H1 (cell line): Measurements from ENCODE around the gene LAYN. TPM values are rescaled to one million over a fixed set of nuclear protein-coding genes. Genes with fewer than 3 reads are reported as not detected.

ENCODE experiments used
- EZH2 ChIP-seq: fragments of 200-600 bp; sonication (generic); IDR thresholded peaks from 2 replicates; pipeline ENCODE4 v1.7.1; 2012; ENCODE audit warnings: low read depth, mild to moderate bottlenecking, moderate library complexity, low read length, inconsistent platforms; ENCODE audit not compliant: severe bottlenecking
- HDAC2 ChIP-seq, 2 experiments: fragments of 300-600 bp in 1 of 2; sonication (generic) in 1 of 2; IDR thresholded peaks; 2 replicates each; pipeline ENCODE4 v1.6.1; 2011 to 2012; ENCODE audit warnings: low read depth in 2 of 2, low read length in 2 of 2, mild to moderate bottlenecking in 2 of 2, moderate library complexity in 2 of 2, borderline replicate concordance in 1 of 2, inconsistent platforms in 1 of 2
- RFX5 ChIP-seq: IDR thresholded peaks from 2 replicates; pipeline ENCODE4 v1.6.1; 2011; ENCODE audit warnings: low read depth, low read length, improper control_type of control experiment, borderline replicate concordance
- SAP30 ChIP-seq: fragments of 300-600 bp; sonication (generic); IDR thresholded peaks from 2 replicates; pipeline ENCODE4 v1.7.1; 2012; ENCODE audit warnings: low read length, moderate library complexity, mild to moderate bottlenecking, inconsistent platforms; ENCODE audit not compliant: insufficient read depth, insufficient replicate concordance
- SIN3A ChIP-seq, 2 experiments: IDR thresholded peaks in 1 of 2; conservative IDR thresholded peaks in 1 of 2; 2 replicates each; pipeline ENCODE4 v1.6.1; 2011 to 2012; ENCODE audit warnings: low read length in 2 of 2, improper control_type of control experiment in 1 of 2, low read depth in 1 of 2, mild to moderate bottlenecking in 1 of 2
- TEAD4 ChIP-seq: IDR thresholded peaks from 2 replicates; pipeline ENCODE4 v1.6.1; 2012; ENCODE audit warnings: low read depth, low read length, inconsistent platforms, mixed read lengths
- polyA plus RNA-seq, 7 experiments: library from polyadenylated mRNA; depleted of rRNA in 3 of 7; stranded (reverse) in 5 of 7; unstranded in 2 of 7; fragments of >200 nt in 5 of 7; fragments of 200-250 nt in 2 of 7; gene quantifications; 1 replicate in 5 of 7; 2 replicates in 1 of 7; 4 replicates in 1 of 7; pipeline versions ENCODE4 v1.2.1 to v1.2.3, GENCODE V29; 2011 to 2013; ENCODE audit warnings: missing spikeins in 2 of 7, mixed read lengths in 2 of 7
- total RNA-seq: library from RNA; stranded (reverse); fragmentation: NEBNext Ultra II Directional; extraction: Animal tissue kit (Norgen Biotek cat#: 25700); gene quantifications from 2 replicates; pipeline ENCODE4 v1.2.1, GENCODE V29; 2021
- TF ChIP-seq, protein P1 (sequence below): fragments of 300-600 bp; sonication (generic); IDR thresholded peaks from 2 replicates; pipeline ENCODE4 v1.7.1; 2012; ENCODE audit warnings: low read length, moderate library complexity, mild to moderate bottlenecking, inconsistent platforms; ENCODE audit not compliant: insufficient replicate concordance

LAYN gene
- total and polyA plus RNA-seq, 2 of the 8 experiments (the other 6 are each of a cell fraction or from before 2014, with no cell fraction given) = 4.2 to 9.3 TPM

DNA sequence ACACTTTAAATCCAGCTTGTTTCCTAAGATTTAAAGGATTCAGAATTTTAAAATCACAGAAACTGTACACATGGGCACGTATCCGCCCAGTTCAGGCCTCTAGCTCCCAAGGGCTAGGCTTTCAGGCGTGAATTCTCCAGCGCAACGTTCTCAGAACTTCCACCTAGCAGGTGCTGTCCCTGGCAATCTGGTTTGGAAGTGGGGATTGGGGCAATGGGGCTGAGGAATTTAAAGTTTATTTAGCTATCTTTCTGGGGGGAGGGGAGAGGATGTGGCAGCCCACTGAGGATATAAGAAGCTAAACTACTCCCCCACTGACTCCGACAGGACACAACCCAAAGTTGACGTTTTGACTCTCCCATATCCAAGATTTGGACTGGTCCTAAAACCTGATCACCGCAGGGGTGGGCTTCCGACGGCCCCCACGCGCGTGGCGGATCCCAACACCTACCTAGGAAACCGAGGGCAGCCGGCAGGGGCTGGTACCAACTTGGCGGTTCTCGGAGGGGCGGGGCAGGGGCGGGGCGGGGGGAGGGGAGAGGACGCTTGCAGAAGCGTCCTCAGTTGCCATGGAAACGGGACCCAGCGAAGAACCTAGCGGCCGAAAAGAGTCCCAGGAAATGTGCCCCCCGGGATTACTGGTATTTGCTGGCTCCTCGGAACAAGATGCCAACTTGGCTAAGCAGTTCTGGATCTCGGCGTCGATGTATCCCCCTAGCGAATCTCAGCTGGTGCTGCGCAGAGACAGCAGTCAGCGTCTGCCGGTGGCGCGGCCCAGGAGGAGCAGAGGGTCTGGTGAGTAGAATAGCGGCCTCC lies 26.1 kb upstream of the LAYN start, which contains the start of gene HOATZ (continued):
- TF ChIP-seq, protein P1, sequence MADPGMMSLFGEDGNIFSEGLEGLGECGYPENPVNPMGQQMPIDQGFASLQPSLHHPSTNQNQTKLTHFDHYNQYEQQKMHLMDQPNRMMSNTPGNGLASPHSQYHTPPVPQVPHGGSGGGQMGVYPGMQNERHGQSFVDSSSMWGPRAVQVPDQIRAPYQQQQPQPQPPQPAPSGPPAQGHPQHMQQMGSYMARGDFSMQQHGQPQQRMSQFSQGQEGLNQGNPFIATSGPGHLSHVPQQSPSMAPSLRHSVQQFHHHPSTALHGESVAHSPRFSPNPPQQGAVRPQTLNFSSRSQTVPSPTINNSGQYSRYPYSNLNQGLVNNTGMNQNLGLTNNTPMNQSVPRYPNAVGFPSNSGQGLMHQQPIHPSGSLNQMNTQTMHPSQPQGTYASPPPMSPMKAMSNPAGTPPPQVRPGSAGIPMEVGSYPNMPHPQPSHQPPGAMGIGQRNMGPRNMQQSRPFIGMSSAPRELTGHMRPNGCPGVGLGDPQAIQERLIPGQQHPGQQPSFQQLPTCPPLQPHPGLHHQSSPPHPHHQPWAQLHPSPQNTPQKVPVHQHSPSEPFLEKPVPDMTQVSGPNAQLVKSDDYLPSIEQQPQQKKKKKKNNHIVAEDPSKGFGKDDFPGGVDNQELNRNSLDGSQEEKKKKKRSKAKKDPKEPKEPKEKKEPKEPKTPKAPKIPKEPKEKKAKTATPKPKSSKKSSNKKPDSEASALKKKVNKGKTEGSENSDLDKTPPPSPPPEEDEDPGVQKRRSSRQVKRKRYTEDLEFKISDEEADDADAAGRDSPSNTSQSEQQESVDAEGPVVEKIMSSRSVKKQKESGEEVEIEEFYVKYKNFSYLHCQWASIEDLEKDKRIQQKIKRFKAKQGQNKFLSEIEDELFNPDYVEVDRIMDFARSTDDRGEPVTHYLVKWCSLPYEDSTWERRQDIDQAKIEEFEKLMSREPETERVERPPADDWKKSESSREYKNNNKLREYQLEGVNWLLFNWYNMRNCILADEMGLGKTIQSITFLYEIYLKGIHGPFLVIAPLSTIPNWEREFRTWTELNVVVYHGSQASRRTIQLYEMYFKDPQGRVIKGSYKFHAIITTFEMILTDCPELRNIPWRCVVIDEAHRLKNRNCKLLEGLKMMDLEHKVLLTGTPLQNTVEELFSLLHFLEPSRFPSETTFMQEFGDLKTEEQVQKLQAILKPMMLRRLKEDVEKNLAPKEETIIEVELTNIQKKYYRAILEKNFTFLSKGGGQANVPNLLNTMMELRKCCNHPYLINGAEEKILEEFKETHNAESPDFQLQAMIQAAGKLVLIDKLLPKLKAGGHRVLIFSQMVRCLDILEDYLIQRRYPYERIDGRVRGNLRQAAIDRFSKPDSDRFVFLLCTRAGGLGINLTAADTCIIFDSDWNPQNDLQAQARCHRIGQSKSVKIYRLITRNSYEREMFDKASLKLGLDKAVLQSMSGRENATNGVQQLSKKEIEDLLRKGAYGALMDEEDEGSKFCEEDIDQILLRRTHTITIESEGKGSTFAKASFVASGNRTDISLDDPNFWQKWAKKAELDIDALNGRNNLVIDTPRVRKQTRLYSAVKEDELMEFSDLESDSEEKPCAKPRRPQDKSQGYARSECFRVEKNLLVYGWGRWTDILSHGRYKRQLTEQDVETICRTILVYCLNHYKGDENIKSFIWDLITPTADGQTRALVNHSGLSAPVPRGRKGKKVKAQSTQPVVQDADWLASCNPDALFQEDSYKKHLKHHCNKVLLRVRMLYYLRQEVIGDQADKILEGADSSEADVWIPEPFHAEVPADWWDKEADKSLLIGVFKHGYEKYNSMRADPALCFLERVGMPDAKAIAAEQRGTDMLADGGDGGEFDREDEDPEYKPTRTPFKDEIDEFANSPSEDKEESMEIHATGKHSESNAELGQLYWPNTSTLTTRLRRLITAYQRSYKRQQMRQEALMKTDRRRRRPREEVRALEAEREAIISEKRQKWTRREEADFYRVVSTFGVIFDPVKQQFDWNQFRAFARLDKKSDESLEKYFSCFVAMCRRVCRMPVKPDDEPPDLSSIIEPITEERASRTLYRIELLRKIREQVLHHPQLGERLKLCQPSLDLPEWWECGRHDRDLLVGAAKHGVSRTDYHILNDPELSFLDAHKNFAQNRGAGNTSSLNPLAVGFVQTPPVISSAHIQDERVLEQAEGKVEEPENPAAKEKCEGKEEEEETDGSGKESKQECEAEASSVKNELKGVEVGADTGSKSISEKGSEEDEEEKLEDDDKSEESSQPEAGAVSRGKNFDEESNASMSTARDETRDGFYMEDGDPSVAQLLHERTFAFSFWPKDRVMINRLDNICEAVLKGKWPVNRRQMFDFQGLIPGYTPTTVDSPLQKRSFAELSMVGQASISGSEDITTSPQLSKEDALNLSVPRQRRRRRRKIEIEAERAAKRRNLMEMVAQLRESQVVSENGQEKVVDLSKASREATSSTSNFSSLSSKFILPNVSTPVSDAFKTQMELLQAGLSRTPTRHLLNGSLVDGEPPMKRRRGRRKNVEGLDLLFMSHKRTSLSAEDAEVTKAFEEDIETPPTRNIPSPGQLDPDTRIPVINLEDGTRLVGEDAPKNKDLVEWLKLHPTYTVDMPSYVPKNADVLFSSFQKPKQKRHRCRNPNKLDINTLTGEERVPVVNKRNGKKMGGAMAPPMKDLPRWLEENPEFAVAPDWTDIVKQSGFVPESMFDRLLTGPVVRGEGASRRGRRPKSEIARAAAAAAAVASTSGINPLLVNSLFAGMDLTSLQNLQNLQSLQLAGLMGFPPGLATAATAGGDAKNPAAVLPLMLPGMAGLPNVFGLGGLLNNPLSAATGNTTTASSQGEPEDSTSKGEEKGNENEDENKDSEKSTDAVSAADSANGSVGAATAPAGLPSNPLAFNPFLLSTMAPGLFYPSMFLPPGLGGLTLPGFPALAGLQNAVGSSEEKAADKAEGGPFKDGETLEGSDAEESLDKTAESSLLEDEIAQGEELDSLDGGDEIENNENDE = no peak
- 0 out of 2 replicates have a peak, but pooled peaks have one; percentile 28 for TF ChIP-seq TEAD4
- no peak for TF ChIP-seq EZH2
- peak; percentile 29 for TF ChIP-seq SAP30
- peak in 1 of 2 experiments; percentile 79; a peak in 1 of 4 replicates for TF ChIP-seq SIN3A (conservative IDR thresholded peaks at IDR 0.05 in 1 of 2, IDR thresholded peaks at IDR 0.05 in 1 of 2; ENCODE audit: low read depth in 1 of 2, low read length in 2 of 2)
- TF ChIP-seq HDAC2 (IDR thresholded peaks at IDR 0.05; ENCODE audit: borderline replicate concordance in 1 of 2, low read depth in 2 of 2, low read length in 2 of 2) = 0 out of 4 replicates have a peak, but pooled peaks of 1 of the 2 experiments have one; percentile 51
- TF ChIP-seq RFX5 = peak; percentile 55; the same call in 1 of the 2 replicates
